Measurements from ENCODE around the gene PARP3. TPM values are rescaled to one million over a fixed set of nuclear protein-coding genes. Genes with fewer than 3 reads are reported as not detected.

The PARP3 gene
- total and polyA plus RNA-seq, 10 donors = 8.2 to 34.2 (median 24.7) TPM

DNA sequence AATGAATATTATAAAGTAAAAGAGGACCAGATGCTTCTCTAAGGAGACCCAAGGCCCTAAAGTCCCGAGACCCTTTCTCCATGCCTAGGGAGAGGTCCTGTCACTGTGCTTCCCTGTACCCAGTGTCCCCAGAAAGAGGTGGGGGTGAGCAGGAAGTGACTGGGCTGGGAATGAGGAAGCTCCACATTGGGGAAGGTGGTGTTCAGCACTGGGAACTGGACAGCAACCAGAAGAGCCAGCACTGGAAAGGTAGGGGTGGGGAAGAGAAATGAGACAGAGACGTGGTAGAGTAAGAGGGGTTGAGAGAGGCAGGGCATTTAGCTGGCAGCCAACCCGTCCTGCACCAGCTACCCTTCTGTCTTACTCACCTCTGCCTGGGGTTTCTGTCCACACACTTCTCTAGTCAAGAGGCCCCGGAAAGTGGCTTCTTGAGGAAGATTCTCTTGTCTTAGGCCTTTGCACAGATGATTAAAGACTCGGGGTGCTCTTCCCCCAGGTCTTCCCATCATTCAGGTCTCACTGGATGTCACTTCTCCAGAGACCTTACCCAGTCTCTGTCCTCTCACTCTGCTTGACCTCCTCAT lies 12.7 kb upstream of the PARP3 start:
- Histone ChIP-seq H3K9me3 (no peaks in the 10 kb centered on the region), H3K27ac (no peak overlapping the region), H3K36me3 (peaks cover 0 to 39% (median 24%) of the 10 kb centered on the region in 6 donors), H3K4me3 (no peak overlapping the region), H3K4me1 (no peaks in the 10 kb centered on the region), H3K27me3 (replicated peaks in 1 of 7) (no peaks in the 10 kb centered on the region)
- 72 to 79% (median 76%) methylated on average over 5 of the region's 5 CpGs for WGBS, 5 donors
- intact Hi-C loops (cut with DNase I; ENCODE audit: low total_unique reads) = no loop called here
- TF ChIP-seq, protein P1, sequence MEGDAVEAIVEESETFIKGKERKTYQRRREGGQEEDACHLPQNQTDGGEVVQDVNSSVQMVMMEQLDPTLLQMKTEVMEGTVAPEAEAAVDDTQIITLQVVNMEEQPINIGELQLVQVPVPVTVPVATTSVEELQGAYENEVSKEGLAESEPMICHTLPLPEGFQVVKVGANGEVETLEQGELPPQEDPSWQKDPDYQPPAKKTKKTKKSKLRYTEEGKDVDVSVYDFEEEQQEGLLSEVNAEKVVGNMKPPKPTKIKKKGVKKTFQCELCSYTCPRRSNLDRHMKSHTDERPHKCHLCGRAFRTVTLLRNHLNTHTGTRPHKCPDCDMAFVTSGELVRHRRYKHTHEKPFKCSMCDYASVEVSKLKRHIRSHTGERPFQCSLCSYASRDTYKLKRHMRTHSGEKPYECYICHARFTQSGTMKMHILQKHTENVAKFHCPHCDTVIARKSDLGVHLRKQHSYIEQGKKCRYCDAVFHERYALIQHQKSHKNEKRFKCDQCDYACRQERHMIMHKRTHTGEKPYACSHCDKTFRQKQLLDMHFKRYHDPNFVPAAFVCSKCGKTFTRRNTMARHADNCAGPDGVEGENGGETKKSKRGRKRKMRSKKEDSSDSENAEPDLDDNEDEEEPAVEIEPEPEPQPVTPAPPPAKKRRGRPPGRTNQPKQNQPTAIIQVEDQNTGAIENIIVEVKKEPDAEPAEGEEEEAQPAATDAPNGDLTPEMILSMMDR (IDR thresholded peaks at IDR 0.05 in 8 of 11, conservative IDR thresholded peaks at IDR 0.05 in 3 of 11) = no peak
- no peak for TF ChIP-seq POLR2AphosphoS5 (IDR thresholded peaks at IDR 0.05)
- no peak for TF ChIP-seq POLR2A (IDR thresholded peaks at IDR 0.05)
- no peak for DNase-seq

DNA sequence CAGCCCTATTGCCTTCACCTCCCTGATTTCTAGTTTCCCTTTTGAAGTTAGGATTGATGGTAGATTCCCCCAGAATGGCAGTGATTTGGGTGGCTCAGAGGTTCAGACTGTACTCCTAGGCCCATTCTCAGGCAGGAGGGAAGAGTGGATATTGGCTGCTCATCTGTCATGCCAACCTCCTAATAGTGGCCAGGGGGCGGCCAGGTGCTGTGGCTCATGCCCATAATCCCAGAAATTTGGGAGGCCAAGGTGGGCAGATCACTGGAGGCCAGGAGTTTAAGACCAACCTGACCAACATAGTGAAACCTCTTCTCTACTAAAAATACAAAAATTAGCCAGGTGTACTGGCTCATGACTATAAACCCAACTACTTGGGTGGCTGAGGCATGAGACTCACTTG lies 11.7 kb upstream of the PARP3 start:
- H3K9me3 ChIP-seq = no peaks in the 10 kb centered on the region
- no peak for DNase-seq
- H3K4me1 ChIP-seq = no peaks in the 10 kb centered on the region
- peaks cover 0 to 49% (median 33%) of the 10 kb centered on the region in 6 donors for H3K36me3 ChIP-seq
- H3K4me3 ChIP-seq = no peak overlapping the region
- no peaks in the 10 kb centered on the region for H3K27me3 ChIP-seq (replicated peaks in 1 of 7)
- H3K27ac ChIP-seq = no peak overlapping the region
- WGBS, 5 donors = 91 to 100% (median 95%) methylated on average over 1 of the region's 1 CpG
- TF ChIP-seq, protein P1 (IDR thresholded peaks at IDR 0.05 in 8 of 11, conservative IDR thresholded peaks at IDR 0.05 in 3 of 11) = no peak
- TF ChIP-seq POLR2A (IDR thresholded peaks at IDR 0.05) (no peak), POLR2AphosphoS5 (IDR thresholded peaks at IDR 0.05) (no peak)
- intact Hi-C loops (cut with DNase I; ENCODE audit: low total_unique reads) = no loop called here

DNA sequence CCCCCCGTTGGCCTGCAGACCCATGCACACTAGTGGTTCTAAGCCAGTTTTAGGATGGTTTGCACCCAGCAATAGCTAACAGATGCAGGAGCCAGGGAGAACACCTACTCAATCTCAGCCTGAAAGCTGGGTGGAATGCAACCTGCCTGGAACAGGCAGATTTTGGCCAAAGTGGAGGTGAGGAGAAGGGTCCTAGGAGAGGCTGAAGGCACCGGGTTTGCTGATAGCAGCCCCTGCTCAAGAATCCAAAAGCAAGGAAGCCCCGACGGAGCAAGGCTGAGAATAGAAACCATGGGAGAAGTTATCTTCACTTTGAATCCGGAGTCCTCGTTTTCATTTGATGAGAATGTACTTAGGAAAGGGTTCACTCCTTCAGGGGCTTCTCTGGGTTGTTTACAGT lies 10.4 kb upstream of the PARP3 start:
- peaks cover 3 to 62% (median 46%) of the 10 kb centered on the region in 6 donors for H3K36me3 ChIP-seq
- TF ChIP-seq POLR2AphosphoS5 (IDR thresholded peaks at IDR 0.05) (no peak), POLR2A (IDR thresholded peaks at IDR 0.05) (no peak)
- TF ChIP-seq, protein P1 (IDR thresholded peaks at IDR 0.05 in 8 of 11, conservative IDR thresholded peaks at IDR 0.05 in 3 of 11) = no peak
- no peaks in the 10 kb centered on the region for H3K27me3 ChIP-seq (replicated peaks in 1 of 7)
- intact Hi-C loops (cut with DNase I; ENCODE audit: low total_unique reads) = no loop called here
- H3K27ac ChIP-seq = no peak overlapping the region
- no peak overlapping the region for H3K4me3 ChIP-seq
- H3K4me1 ChIP-seq = no peaks in the 10 kb centered on the region
- no peak for DNase-seq
- no peaks in the 10 kb centered on the region for H3K9me3 ChIP-seq
- 90 to 96% (median 93%) methylated on average over 6 of the region's 6 CpGs for WGBS, 5 donors

DNA sequence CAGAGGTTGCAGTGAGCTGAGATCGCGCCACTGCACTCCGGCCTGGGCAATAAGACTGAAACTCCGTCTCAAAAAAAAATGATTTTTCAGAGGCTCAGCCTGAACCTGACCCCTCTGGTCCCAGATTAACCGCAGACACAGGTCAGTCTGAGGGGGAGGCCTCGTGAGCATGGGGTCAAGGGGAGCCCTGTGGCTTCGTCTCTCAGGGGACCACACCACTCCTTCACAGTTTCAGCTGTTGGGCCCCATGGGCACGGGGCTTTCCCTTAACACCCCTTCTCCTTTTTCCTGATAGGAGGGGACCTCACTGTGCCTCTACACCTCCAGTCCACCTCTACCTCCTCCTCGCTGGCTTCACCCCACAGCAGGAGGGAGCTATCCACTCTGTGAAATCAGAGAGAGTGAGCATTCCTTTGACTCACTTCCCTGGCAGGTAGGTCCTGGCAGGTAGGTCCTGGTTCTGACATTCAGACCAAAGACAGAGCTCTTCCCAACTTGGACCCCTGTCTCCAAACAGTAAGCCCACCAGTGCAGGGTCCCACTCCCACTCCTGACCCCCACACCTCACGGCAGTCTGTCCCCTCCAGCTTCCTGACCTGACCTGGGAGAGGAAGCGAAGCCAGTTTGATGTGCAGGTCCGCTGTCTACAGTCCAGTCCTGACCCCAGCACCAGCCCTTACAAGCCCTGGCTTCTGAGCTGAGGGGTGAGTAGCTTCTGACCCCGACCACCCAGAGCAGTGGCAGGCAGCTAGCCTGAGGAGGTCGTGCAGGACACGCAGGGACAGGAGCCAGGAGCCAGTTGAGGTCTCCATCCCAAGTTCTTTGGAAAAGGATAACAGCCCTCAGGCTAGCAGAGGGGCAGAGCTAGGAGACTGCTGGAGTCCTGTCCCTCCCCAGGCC lies 9.4 kb upstream of the PARP3 start:
- H3K4me3 ChIP-seq = no peak overlapping the region
- TF ChIP-seq, protein P1 (IDR thresholded peaks at IDR 0.05 in 8 of 11, conservative IDR thresholded peaks at IDR 0.05 in 3 of 11) = no peak
- TF ChIP-seq POLR2AphosphoS5 (IDR thresholded peaks at IDR 0.05) (no peak), POLR2A (IDR thresholded peaks at IDR 0.05) (no peak)
- 89 to 93% (median 91%) methylated on average over 13 to 15 of the region's 15 CpGs for WGBS, 5 donors
- DNase-seq = peak; percentile 41
- H3K9me3 ChIP-seq = no peaks in the 10 kb centered on the region
- H3K4me1 ChIP-seq = no peaks in the 10 kb centered on the region
- peaks cover 5 to 71% (median 56%) of the 10 kb centered on the region in 6 donors for H3K36me3 ChIP-seq
- H3K27me3 ChIP-seq (replicated peaks in 1 of 7) = no peaks in the 10 kb centered on the region
- intact Hi-C loops (cut with DNase I; ENCODE audit: low total_unique reads) = no loop called here
- no peak overlapping the region for H3K27ac ChIP-seq
